ENCODE data around the gene EML2.

Gene EML2

GRCh38 chr19:45593520-45593919 is 45.7 kb downstream of the EML2 start:
- TF ChIP-seq CTCF (IDR thresholded peaks at IDR 0.05): no peak

- TF ChIP-seq CTCF (IDR thresholded peaks at IDR 0.05): no peak
Measured at GRCh38 chr19:45592366-45592765, 46.8 kb downstream of the EML2 start.

- no peak for TF ChIP-seq CTCF (IDR thresholded peaks at IDR 0.05)
Measured at GRCh38 chr19:45591638-45592005, 47.6 kb downstream of the EML2 start.

GRCh38 chr19:45591004-45591637 is 48.1 kb downstream of the EML2 start:
- no peak for TF ChIP-seq CTCF (IDR thresholded peaks at IDR 0.05)

- no peak for TF ChIP-seq CTCF (IDR thresholded peaks at IDR 0.05)
Measured at GRCh38 chr19:45590300-45591003, 48.7 kb downstream of the EML2 start.

GRCh38 chr19:45589768-45590167 is 49.4 kb downstream of the EML2 start:
- no peak for TF ChIP-seq CTCF (IDR thresholded peaks at IDR 0.05)

GRCh38 chr19:45587873-45588272 is 51.3 kb downstream of the EML2 start:
- TF ChIP-seq CTCF (IDR thresholded peaks at IDR 0.05): no peak

All from LNCAP (cell line).